Stimulated activated CD8-positive, alpha-beta memory T cell treated with anti-CD3 and anti-CD28 coated beads, Interleukin-7, amount 100 ng/mL, for 4 hours (primary cell): Measurements from ENCODE around the gene DRG1.
"Not testable (repeated sequence)": the region's sequence is repeated elsewhere in the genome, so short reads cannot be mapped to it uniquely, and the experiment has no call there.

Experiments
- DNase-seq, 2 donors: peaks; one replicate each; pipeline ENCODE4 v3.0.0-alpha.2; 2020; ENCODE audit warnings: low read depth in 2 of 2

DRG1 gene

GRCh38 chr22:31442768-31443489 is 43.5 kb downstream of the DRG1 start:
- DNase-seq = no peak

- DNase-seq = no peak
Observed at GRCh38 chr22:31443516-31443915, 44.1 kb downstream of the DRG1 start.

- no peak for DNase-seq
Observed at GRCh38 chr22:31445642-31446041, 46.2 kb downstream of the DRG1 start.

- no peak for DNase-seq
Observed at GRCh38 chr22:31446208-31446607, 46.8 kb downstream of the DRG1 start.

GRCh38 chr22:31446767-31447166 is 47.4 kb downstream of the DRG1 start:
- DNase-seq = no peak

- DNase-seq = no peak
Observed at GRCh38 chr22:31447337-31447736, 47.9 kb downstream of the DRG1 start.

- no peak for DNase-seq
Observed at GRCh38 chr22:31448382-31448781, 49.0 kb downstream of the DRG1 start.

GRCh38 chr22:31449506-31449905 is 50.1 kb downstream of the DRG1 start:
- DNase-seq = no peak

GRCh38 chr22:31451709-31452571 is 52.5 kb downstream of the DRG1 start:
- DNase-seq = no peak

- DNase-seq = no peak
Observed at GRCh38 chr22:31461699-31462098, 62.3 kb downstream of the DRG1 start.

- DNase-seq = no peak
Observed at GRCh38 chr22:31465307-31465706, 65.9 kb downstream of the DRG1 start.

- no peak for DNase-seq
Observed at GRCh38 chr22:31474743-31475142, 75.3 kb downstream of the DRG1 start.

- DNase-seq = no peak
Observed at GRCh38 chr22:31475800-31476199, 76.4 kb downstream of the DRG1 start.

- DNase-seq = no peak
Observed at GRCh38 chr22:31477329-31477728, 77.9 kb downstream of the DRG1 start.

GRCh38 chr22:31481129-31481528 is 81.7 kb downstream of the DRG1 start:
- no peak for DNase-seq

GRCh38 chr22:31482470-31482869 is 83.1 kb downstream of the DRG1 start:
- not testable (repeated sequence) for DNase-seq
